Right forelimb (tissue), 1 donor: ENCODE data around the gene HIBADH.

ENCODE experiments used
- DNase-seq: peaks from one replicate; pipeline ENCODE4 v3.0.0-alpha.2; 2018

The HIBADH gene

DNA sequence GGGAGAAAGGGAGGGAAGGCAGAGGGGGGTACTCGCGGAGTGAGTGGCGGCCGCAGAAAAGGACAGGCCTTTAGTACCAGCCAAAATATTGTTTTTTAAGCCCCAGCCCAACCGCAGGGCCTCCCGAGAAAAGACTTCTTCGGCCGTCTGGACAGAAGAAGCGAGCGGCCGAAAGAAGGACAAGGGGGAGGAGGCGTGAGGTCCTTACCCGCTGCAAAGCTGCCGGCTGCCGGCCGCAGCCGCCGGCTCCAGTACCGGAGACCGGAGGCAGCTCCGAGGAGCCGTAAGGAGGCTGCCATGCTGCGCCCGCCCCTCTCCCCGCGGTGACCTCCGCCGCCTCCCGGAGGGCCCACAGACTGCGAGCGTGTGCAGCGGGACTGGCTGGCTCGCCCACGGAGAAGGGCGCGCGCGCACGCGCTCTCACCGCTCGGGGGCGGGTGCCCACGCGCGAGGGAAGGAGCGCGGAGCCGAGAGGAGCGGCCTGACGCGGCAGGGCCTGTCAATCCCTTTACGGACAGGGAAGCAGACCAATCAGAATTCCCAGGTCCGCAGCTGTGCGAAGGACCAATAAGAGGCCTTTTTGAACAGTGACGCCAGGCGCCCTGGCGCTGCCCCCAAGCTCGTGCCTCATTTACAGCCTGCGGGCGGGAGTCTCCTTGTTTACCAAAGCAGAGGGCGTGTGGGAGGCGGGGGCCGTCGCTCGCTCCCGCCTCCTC lies at the start of gene HIBADH:
Gene HIBADH (minus strand): TSS at position 394 of the 716 bp plus-strand sequence. CDS start 95 bp downstream, at position 299.
- DNase-seq: peak; percentile 99

DNA sequence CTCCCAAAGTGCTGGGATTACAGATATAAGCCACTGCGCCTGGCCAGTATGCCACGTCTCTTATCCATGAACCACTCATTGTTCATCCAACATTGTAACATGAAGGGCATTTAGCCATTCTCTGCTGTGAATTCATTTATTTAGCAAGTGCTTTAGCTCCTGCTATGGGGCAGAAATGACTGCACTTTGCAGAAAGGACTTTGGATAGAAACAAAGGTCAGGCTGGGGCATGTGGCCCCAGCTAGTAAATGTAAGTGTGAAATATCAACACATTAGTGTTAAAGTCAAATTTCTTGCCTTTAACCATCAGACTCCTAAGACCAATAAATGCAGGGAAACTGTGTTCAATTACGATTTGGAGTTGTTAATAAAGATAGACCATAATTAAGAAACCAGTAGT lies 49.5 kb upstream of the HIBADH start:
- no peak for DNase-seq

DNA sequence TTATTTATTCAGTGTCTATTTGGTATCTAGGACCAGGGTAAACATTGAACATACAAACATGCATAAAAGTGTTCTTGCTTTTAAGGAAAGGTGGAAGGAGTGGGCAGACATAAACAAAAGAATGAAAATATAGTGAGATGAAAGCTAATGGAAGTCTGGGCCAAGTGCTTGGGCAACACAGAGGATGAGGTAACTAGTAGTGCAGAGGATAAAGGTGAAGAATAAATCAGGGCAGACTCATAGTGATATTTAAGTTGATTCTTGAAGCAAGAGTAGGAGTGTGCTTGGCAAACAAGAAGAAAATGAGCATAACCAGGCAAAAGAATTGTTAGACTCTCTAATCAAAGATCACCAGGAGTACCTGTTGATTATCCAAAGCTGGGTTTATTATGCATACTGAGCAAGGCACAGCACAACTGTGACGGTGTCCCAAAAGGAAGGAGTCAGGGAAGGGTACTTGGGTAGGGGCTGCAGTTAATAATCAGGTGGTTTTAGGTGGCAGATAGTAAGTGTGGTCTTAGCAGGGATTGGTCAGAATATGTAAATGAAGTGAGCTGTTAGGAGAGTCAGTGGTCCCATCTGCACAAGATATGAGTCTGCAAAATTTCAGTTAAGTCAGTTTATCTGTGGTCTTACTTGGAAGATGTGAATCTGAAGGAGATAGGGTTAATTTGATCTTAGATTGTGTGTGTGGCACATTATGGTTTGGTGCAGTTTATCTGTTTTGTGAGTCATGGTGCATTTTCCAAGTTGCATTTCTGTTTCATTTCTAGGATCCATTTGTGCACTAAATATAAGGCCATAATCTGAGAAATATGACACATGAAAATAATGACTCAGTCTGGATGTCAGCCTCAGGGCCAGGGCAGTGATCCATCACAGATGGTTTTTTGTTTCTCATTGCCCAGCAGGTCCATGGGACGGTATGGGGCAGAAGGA lies 46.7 kb upstream of the HIBADH start:
- no peak for DNase-seq

DNA sequence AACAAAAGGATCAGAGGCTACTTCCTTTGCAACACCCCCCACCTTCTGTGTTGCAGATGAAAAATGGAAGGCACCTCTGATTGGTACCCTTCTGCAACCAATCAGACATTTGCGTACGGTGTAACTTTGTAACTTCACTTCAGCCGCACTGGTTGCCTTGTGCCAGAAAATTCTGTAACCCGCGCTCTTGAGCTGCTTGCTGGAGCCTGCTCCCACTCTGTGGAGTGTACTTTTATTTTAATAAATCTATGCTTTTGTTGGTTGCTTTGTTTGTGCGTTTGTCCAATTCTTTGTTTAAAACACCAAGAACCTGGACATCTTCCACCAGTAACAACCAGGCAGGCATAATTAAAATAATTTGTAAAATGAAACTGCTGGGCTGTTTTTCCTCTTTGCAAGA lies 45.8 kb upstream of the HIBADH start:
- no peak for DNase-seq

DNA sequence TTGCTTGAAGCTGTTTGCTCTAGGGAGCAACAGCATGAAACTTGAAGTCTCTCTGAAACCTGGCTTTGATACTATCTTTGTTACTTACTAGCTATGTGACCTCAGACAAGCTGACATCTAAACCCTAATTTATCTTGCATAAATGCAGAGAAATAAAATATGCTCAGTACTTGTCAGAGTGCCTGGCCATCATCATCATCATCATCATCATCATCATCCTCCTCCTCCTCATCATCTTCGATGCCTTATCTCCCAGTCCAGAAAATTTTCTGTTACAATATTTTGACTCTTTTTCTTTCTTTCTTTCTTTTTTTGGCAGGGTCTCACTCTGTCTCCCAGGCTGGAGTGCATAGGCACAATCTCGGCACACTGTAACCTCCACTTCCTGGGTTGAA lies 42.5 kb upstream of the HIBADH start:
- no peak for DNase-seq

DNA sequence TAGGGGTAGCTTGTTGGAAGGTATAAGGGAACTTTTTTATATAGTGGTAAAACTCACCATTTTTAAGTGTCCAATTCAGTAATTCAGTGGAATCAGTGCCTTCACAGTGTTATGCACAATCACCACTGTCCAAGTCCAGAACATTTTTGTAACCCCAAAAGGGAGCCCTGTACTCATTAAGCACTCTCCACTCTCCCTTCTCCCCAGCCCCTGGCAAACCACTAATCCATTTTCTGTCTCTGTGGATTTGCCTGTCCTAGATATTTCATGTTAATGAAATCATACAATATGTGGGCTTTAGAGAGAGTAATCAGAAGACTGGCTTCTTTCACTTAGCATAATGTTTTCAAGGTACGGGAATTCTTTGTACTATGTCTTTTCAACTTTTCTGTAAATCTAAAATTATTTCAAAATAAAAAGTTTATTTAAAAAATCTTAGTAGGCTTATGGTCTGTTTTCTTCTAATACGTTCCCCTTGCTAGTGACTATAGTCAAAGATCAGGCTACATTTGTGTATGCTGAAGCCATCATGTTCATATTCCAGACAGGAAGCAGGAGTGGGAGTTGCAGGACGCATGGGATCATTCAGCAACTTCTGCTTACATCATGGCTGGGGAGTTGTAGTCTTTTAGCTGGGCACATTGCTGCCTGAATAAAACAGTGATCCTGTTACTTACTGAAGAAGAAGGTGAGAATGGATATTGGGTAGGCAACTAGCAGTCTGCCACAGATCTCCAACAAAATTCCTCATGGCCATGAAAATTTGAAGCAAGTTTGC lies 41.9 kb upstream of the HIBADH start:
- DNase-seq: no peak

DNA sequence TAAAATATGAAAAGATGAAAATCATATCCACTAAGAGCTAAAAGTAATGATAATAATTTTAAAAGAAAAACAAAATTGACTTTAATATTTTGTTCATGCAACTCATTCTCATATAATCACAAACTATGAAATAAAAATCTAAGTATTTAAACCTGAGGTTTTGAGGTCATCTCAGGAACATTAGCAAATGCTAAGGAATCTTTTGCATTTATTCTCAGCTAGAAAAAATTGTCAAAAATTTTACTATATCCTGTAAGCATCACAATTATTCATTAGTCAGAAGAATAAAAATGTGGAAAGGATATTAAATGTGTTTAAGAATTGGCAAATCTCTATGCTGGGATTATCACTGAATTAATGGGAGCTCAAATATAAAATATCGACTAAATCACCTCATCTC lies 40.5 kb upstream of the HIBADH start:
- no peak for DNase-seq

DNA sequence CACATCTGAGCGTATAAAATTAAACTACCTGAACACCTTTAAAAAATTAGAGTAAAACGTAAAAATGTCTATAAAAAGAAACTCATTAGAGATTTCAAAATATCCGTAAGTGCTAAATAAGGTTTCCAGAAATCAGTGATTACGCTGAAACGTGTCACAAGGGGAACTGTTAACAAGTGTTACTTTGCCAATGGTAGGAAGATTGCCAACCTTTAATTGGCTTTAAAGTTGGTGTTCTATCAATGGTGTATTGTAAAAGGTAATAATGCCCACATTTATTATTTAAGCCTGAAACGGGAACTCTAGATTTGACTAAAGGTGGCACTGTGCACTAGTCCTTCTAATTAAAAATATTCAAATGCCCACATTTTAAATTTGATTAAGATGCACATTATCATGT lies 37.8 kb upstream of the HIBADH start:
- DNase-seq: no peak

DNA sequence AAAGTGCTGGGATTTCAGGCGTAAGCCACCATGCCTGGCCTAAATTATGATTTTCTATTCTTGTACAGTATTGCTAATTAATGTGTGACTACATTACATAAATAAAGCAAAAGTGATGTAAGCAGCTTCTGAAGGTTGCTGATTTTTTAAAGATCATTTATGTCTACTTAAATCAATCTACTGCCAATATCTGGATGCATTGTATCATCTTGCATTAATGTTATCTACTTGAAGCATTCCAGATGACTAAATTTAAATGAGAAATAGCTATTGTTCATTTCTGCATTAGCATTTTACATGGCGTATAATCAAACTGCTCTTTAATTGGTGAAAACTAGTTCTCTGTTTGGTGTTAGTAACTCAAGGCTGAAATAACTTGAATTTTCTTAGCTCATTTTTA lies 37.1 kb upstream of the HIBADH start:
- DNase-seq: no peak

DNA sequence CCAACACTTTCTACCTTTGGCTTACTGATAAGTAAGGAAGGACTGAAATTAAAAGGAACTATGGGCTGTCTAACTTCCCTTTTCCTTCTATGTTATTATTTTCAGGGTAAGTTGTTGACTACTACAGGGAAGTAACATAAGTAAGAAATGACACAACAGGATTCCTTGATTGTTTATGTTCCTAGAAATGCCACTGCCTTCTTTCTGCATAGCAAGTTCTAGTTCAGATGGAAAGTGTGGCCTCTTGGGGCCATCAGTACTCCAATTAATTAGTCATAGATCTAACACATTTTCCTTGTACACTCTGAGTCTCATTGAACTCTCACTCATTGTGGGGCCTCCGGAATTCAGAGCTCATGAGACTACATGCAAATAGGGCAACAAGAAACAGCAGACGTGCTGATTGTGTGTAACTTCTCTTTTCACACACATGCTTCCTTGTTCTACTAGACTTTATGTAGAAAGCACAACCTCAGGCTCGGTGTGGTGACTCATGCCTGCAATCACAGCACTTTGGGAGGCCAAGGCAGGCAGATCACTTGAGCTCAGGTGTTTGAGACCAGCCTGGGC lies 35.3 kb upstream of the HIBADH start:
- DNase-seq: no peak

DNA sequence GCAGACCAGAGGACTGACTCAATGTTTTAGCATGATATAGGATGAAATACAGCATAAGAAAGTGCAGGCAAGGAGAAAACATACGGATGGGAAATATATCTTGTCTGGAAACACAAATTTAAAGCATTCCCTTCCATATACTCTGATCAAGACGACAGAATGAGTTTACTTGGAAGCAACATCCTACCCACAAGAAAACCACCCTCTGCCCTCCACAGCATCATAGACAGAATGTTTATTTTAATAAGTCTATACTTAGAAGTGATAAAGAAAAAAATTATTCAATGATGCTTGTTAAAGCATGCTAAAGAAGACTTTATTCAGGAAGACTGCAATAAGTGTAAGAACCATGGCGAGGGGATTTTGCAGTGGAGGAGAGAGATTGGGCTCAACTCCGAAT lies 32.4 kb upstream of the HIBADH start:
- DNase-seq: no peak

DNA sequence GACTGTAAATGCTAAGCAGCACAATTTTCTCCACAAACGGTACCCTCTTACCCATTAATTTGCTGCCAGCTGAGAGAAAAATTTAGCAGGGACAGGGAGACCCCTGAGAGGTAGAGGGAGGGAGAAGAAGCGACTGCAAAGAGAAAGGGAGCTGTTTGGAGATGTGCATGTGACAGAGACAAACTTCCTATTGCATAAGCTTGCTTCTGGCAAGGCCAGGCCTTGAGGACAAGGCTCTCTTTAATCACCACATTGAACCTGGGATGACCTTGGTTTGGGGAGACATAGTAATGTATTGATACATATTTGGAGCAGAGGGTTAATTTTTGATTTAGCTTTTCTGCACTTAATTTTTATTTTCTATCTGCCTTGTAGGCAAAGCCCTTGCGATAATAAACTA lies 31.1 kb upstream of the HIBADH start:
- no peak for DNase-seq

DNA sequence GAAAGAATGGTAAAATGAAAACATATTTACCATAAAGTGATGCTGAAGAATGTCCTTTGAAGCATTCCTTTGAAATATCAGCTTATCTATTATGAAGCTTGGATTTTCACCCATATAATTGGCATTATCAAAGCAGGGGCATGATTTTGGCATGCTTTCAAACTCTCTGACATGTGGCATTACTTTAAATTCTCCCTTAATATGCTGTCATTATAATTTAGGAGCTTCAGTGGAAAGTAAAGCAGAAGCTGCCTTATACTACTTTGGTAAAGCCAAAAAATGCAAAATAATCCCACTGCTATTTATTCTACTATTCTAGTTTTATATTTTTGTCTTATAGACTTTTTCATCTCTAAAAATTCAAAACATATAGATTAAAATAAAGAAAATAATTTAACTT lies 28.0 kb upstream of the HIBADH start:
- DNase-seq: no peak

DNA sequence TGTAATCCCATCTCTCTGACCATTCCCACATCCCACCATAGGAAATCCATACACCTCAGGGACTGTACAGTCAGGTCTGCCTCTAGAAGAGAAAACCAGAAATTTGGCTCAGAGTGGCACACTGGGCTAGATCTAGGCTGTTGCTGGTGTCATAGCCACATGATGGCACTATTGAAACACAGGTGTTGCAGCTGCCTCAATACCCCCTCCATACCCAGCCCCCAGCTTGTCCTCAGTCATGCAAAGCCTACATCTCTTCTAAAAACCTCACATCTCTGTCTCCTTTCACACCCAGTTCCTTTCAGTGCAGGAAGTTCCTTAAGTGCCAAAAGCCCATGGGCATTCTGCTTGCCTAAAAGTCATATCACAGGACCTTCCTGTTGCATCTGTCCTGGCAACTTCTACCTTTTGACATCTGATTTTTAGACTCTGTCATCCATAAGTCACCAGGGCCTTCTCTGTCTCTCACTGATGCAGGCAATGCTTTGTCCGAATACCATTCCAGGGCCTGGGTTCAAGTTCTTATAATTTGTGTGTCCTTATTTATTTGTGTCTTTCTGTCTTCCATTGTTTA lies 27.0 kb upstream of the HIBADH start:
- no peak for DNase-seq

DNA sequence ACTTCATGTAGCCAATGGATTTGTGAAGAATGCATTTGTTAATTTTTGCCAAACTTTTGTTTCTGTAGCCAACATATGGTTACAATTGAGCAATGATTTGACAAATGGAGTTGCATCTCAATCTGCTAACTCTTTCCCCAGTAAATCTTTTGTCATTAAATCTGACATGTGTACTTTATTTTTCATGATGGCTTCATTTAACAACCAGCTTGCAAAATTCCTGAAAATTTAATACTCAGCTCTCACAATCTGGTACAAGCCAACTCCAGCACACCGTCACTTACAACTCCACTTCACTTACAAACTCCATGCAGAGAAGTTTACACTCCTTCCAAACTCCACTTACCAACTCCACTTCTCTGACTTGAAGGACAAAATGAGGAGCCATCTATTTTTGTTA lies 26.5 kb upstream of the HIBADH start:
- DNase-seq: no peak

DNA sequence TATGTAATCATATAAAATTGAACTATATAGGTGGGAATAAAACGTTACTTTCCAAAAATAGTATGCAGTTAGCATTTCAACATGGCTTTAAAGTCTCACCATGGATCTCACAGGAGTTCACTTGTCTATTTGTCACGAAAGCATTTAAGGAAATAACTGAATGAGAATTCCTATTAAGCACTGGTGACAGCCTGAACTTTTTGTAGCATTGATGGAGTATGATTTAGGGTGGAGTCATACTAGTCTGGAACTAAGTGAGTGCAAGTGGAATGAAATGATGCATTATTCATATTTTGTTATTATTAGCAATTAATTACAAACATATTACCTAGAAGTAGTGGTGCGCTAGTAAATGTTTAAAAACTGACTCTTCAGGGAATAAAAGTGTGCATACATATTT lies 26.0 kb upstream of the HIBADH start:
- DNase-seq: no peak

DNA sequence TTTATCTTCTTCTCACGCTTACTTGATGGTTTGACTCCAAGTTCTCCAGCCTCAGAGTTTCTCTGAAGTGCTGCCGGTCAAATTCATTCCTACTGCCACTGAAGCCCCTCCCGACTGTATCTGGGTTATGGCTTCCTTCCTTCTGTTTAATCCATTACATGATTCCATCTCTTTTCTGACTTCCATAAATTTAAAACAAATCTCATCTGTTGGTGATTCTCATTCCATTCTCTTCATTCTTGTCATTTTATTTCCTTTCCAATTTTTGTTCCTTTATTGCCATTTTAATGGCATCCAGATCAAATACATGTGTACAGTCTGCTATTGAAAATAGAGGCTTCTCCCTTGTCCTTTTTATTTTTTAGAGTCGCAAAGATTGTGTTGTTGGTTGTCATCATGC lies 25.4 kb upstream of the HIBADH start:
- no peak for DNase-seq

DNA sequence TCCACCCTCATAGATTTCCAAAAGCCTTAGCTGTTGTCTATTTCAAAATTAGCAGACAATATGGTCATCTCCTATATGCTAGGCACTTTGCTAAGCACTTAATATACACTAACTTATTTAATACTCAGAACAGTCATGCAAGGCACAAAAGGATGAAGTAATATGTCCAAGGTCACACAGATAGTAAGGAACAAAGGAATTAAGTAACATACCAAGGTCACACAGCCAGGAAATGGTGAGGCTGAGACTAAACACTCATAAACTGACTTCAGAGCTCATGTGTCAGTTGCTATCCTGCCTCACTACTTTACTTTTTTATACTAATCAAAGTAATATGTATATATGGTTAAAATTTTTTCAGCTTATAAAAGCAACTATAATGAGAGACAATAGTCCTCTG lies 23.6 kb upstream of the HIBADH start:
- DNase-seq: no peak

DNA sequence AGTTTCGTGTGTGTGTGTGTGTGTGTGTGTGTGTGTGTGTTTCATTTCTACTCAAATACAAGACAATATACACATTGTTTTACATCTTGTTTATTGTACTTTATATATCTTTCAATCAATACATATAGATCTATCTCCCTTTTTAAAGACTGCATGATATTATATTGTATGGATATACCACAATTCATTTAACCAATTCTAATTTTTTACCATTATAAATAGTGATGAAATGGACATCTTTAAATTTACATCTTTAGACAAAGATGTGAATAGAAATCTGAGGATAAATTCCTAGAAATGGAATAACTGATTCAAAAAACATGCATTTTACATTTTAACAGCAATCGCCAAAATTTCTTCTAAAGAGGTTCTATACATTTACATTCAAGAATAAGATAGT lies 23.2 kb upstream of the HIBADH start:
- no peak for DNase-seq

DNA sequence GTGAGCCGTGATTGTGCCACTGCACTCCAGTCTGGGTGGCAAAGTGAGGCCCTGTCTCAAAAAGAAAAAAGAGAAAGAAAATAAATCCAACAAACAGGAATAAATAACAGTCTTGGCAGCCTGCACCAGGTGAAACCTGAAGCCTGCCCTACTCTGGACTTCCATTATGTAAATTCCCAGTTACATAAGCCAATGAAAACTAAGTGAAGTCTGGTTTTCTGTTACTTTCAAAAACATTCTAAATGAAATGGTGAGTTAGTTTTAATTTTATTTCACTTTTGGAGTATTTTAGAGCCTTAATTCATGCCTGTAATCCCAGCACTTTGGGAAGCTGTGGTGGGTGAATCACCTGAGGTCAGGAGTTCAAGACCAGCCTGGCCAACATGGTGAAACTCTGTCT lies 22.5 kb upstream of the HIBADH start:
- no peak for DNase-seq

DNA sequence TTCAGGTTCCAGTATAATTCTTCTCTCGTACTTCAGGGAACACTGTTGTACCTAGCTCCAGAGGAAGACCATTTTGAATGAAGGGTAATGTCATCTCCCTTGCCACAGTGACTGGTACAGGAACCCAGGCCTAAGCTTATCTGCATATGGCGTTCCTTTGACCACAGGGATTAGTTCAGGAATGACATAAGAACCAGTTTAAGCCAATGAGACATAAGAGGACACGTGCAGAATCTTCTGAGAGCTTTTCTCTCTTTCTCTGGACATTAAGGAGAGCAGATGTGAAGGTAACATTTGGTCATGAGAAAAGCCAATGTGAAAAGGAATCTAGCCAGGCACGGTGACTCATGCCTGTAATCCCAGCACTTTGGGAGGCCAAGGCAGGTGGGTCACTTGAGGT lies 21.8 kb upstream of the HIBADH start:
- no peak for DNase-seq

DNA sequence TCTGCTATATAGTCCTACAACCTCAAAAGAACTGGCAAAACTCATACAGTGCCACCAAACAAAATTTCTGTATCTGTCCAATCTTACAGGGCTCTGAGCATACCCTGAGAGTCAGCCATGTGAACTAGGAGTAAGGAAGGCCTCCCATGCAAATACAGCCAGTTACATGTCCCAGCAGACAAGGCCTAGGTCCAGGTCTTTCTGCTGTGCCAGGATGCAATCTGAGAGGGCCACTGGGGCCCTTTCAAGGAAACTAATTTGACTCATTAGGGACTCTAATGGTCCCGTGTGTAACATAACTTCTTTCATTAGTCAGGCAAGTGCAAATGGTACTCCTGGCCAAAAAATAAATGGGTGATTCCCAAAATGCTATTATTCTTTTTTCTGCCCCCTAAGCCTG lies 17.9 kb upstream of the HIBADH start:
- no peak for DNase-seq
